HEK293T (cell line): Measurements from ENCODE around the gene PTPRD.

Experiments used
- ELF4 ChIP-seq: fragments of 450-650 bp; IDR thresholded peaks from 2 replicates; pipeline ENCODE4 v1.6.1; 2017; ENCODE audit warnings: antibody characterized with exemption
- FOXA1 ChIP-seq: fragments of 450-650 bp; IDR thresholded peaks from 2 replicates; pipeline ENCODE4 v1.6.1; 2016; ENCODE audit warnings: mild to moderate bottlenecking
- FOXM1 ChIP-seq: fragments of 450-650 bp; IDR thresholded peaks from 2 replicates; pipeline ENCODE4 v1.6.1; 2017; ENCODE audit warnings: mild to moderate bottlenecking, borderline replicate concordance
- HDGF ChIP-seq: fragments of 450-650 bp; IDR thresholded peaks from 2 replicates; pipeline ENCODE4 v1.6.1; 2017; ENCODE audit warnings: antibody characterized with exemption, borderline replicate concordance

- TF ChIP-seq FOXM1: no peak
- no peak for TF ChIP-seq HDGF
- TF ChIP-seq ELF4: no peak
- no peak for TF ChIP-seq FOXA1
Measured at GRCh38 chr9:8860925-8861324, 1751.9 kb downstream of the PTPRD start.
